Keratinocyte (primary cell): ENCODE results near the gene SPDYE8.
"Not testable (repeated sequence)": the region's sequence is repeated elsewhere in the genome, so short reads cannot be mapped to it uniquely, and the experiment has no call there.

Experiments used
- EZH2 ChIP-seq: IDR thresholded peaks from one replicate; pipeline ENCODE4 v1.6.1; 2012; ENCODE audit warnings: inconsistent platforms, mild to moderate bottlenecking, low read length, moderate library complexity
- TF ChIP-seq, protein P1 (sequence below), 3 experiments: IDR thresholded peaks in 1 of 3; conservative IDR thresholded peaks in 1 of 3; optimal IDR thresholded peaks in 1 of 3; 2 replicates in 2 of 3; 3 replicates in 1 of 3; pipeline versions ENCODE3 to v1.5.1; 2011; ENCODE audit warnings: low read length in 3 of 3, mild to moderate bottlenecking in 3 of 3, moderate library complexity in 2 of 3, control low read depth in 1 of 3, inconsistent platforms in 1 of 3; ENCODE audit not compliant: insufficient read depth in 2 of 3; ENCODE audit errors: extremely low read depth in 1 of 3

DNA sequence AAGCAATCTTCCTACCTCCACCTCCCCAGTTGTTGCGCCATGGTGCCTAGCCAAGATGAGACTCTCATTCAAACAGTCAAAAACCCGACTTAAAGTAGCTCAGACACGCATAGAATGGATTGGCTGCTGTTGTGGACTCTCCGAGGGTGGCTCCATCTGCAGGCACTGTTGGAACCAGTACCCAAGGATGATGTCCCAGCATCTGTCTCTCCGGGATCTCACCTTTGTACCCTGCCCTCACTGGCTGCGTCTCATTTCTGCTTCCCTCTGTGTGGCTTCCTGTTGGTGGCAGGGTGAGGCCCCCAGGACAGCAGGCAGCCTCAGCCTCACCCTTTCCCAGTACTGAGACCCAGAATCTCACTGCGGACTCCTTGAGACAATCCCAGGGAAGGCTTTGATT, 54.8 kb downstream of the SPDYE8 start:
- TF ChIP-seq, protein P1, sequence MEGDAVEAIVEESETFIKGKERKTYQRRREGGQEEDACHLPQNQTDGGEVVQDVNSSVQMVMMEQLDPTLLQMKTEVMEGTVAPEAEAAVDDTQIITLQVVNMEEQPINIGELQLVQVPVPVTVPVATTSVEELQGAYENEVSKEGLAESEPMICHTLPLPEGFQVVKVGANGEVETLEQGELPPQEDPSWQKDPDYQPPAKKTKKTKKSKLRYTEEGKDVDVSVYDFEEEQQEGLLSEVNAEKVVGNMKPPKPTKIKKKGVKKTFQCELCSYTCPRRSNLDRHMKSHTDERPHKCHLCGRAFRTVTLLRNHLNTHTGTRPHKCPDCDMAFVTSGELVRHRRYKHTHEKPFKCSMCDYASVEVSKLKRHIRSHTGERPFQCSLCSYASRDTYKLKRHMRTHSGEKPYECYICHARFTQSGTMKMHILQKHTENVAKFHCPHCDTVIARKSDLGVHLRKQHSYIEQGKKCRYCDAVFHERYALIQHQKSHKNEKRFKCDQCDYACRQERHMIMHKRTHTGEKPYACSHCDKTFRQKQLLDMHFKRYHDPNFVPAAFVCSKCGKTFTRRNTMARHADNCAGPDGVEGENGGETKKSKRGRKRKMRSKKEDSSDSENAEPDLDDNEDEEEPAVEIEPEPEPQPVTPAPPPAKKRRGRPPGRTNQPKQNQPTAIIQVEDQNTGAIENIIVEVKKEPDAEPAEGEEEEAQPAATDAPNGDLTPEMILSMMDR (optimal IDR thresholded peaks at IDR 0.05 in 1 of 3, IDR thresholded peaks at IDR 0.05 in 1 of 3, conservative IDR thresholded peaks at IDR 0.05 in 1 of 3; ENCODE audit: extremely low read depth in 1 of 3, insufficient read depth in 2 of 3, low read length in 3 of 3): not testable (repeated sequence)
- not testable (repeated sequence) for TF ChIP-seq EZH2
